Stimulated activated naive CD4-positive, alpha-beta T cell (primary cell): ENCODE measurements around the gene WIPI1.

ENCODE experiments used
- DNase-seq, 6 experiments: peaks; one replicate each; lab custom pipeline; 2025; lab: John Stamatoyannopoulos, UW

Gene WIPI1

GRCh38 chr17:68460715-68461114 lies 3.4 kb upstream of the WIPI1 start:
- peak in 4 of 6 experiments; percentile 3 to 68 (median 50) for DNase-seq

- DNase-seq = no peak
Measured at GRCh38 chr17:68460146-68460545, 2.9 kb upstream of the WIPI1 start.

- no peak for DNase-seq
Measured at GRCh38 chr17:68459037-68459639, 1.8 kb upstream of the WIPI1 start.

- no peak for DNase-seq
Measured at GRCh38 chr17:68458260-68459036, 1.2 kb upstream of the WIPI1 start.

- peak; percentile 94 to 97 (median 97) for DNase-seq
Measured at GRCh38 chr17:68457539-68458259, 403 bp upstream of the WIPI1 start.

- no peak for DNase-seq
Measured at GRCh38 chr17:68456339-68457167, 743 bp downstream of the WIPI1 start.

GRCh38 chr17:68455901-68456338 lies 1.4 kb downstream of the WIPI1 start:
- no peak for DNase-seq

GRCh38 chr17:68453991-68454665 lies 3.2 kb downstream of the WIPI1 start:
- DNase-seq = no peak

GRCh38 chr17:68452724-68453290 lies 4.5 kb downstream of the WIPI1 start:
- no peak for DNase-seq

- DNase-seq = no peak
Measured at GRCh38 chr17:68451670-68452354, 5.5 kb downstream of the WIPI1 start.

GRCh38 chr17:68450801-68451200 lies 6.5 kb downstream of the WIPI1 start:
- DNase-seq = no peak

- DNase-seq = no peak
Measured at GRCh38 chr17:68450391-68450790, 6.9 kb downstream of the WIPI1 start.

GRCh38 chr17:68449021-68449739 lies 8.1 kb downstream of the WIPI1 start:
- no peak for DNase-seq

- DNase-seq = no peak
Measured at GRCh38 chr17:68446626-68447041, 10.7 kb downstream of the WIPI1 start.

GRCh38 chr17:68445671-68446070 lies 11.6 kb downstream of the WIPI1 start:
- DNase-seq = no peak

GRCh38 chr17:68443972-68444464 lies 13.3 kb downstream of the WIPI1 start:
- DNase-seq = no peak

- DNase-seq = no peak
Measured at GRCh38 chr17:68441070-68441770, 16.1 kb downstream of the WIPI1 start.

- DNase-seq = no peak
Measured at GRCh38 chr17:68440526-68440925, 16.8 kb downstream of the WIPI1 start.
